Neural crest cell (in vitro differentiated cells): Measurements from ENCODE around the gene LMAN2L. TPM values are rescaled to one million over a fixed set of nuclear protein-coding genes. Genes with fewer than 3 reads are reported as not detected.

ENCODE experiments used
- DNase-seq: peaks from one replicate; pipeline ENCODE4 v3.0.0; 2021; ENCODE audit warnings: low read depth, mixed read lengths, low spot score
- H3K27ac Mint-ChIP-seq: one replicate; pipeline ENCODE4 v1.8.0; 2021; ENCODE audit warnings: mild to moderate bottlenecking, mixed read lengths; ENCODE audit not compliant: unreplicated experiment
- H3K27me3 Mint-ChIP-seq: 2 replicates; pipeline ENCODE4 v1.8.0; 2021; ENCODE audit warnings: low read depth, mild to moderate bottlenecking, mixed read lengths
- H3K36me3 Mint-ChIP-seq: 2 replicates; pipeline ENCODE4 v1.8.0; 2021; ENCODE audit warnings: low read depth, mild to moderate bottlenecking, mixed read lengths
- H3K4me1 Mint-ChIP-seq: 2 replicates; pipeline ENCODE4 v1.8.0; 2021; ENCODE audit warnings: mixed read lengths
- H3K4me3 Mint-ChIP-seq: one replicate; pipeline ENCODE4 v1.8.0; 2021; ENCODE audit warnings: mild to moderate bottlenecking, mixed read lengths
- H3K9me3 Mint-ChIP-seq: 2 replicates; pipeline ENCODE4 v1.8.0; 2021; ENCODE audit warnings: mixed read lengths
- total RNA-seq: library from RNA; stranded (reverse); gene quantifications from 2 replicates; pipeline ENCODE4 v1.2.1, GENCODE V29; 2021
- TF ChIP-seq, protein P1 (sequence below): fragments of 200-600 bp; sonication (generic); conservative IDR thresholded peaks from 2 replicates; pipeline ENCODE4 v1.5.0; 2021; ENCODE audit warnings: antibody characterized with exemption, mild to moderate bottlenecking

The LMAN2L gene
- total RNA-seq, 1 donor from 2014 or later: 25.8 TPM

DNA sequence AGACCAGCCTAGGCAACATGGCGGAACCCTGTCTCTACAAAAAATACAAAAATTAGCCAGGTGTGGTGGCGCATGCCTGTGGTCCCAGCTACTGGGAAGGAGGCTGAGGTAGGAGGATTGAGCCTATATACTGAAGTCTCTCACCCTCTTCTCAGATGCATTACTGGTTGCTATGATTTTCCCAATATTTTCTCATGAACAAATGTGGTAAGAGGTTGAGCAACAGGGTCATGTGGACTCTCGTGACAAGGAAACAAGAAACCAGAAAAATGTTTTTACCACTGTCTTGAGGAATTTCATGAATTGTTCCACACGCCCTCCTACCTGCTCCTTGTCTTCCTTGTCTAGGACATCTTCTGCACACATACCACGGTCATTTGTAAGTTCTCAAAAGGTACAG is 12.4 kb downstream of the LMAN2L start:
- Mint-ChIP-seq H3K4me3 (no peak overlapping the region), H3K36me3 (peaks cover 8% of the 10 kb centered on the region)

DNA sequence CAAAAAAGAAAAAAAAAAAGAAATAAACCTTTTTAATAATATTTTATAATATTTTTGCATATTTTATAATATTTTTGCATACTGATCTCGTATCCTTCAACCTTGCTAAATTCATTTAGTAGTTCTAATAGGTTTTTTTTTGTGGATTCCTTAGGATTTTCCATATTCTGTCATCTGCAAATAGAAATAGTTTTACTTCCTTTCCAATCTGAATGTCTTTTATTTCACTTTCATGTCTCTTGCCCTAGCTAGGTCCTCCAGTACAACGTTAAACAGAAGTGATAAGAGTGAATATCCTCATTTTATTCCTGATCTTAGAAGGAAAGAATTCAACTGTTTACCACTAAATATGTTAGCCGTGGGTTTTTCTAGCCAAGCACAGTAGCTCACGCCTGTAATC is 13.7 kb downstream of the LMAN2L start:
- Mint-ChIP-seq H3K4me3 (no peak overlapping the region), H3K9me3 (no peaks in the 10 kb centered on the region)
- TF ChIP-seq, protein P1, sequence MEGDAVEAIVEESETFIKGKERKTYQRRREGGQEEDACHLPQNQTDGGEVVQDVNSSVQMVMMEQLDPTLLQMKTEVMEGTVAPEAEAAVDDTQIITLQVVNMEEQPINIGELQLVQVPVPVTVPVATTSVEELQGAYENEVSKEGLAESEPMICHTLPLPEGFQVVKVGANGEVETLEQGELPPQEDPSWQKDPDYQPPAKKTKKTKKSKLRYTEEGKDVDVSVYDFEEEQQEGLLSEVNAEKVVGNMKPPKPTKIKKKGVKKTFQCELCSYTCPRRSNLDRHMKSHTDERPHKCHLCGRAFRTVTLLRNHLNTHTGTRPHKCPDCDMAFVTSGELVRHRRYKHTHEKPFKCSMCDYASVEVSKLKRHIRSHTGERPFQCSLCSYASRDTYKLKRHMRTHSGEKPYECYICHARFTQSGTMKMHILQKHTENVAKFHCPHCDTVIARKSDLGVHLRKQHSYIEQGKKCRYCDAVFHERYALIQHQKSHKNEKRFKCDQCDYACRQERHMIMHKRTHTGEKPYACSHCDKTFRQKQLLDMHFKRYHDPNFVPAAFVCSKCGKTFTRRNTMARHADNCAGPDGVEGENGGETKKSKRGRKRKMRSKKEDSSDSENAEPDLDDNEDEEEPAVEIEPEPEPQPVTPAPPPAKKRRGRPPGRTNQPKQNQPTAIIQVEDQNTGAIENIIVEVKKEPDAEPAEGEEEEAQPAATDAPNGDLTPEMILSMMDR: no peak

More for the DNA sequence above, 12.4 kb downstream of the LMAN2L start:
- Mint-ChIP-seq H3K27me3 (no peaks in the 10 kb centered on the region), H3K9me3 (no peaks in the 10 kb centered on the region), H3K4me1 (no peaks in the 10 kb centered on the region), H3K27ac (no peak overlapping the region)
- DNase-seq: no peak
- TF ChIP-seq, protein P1: no peak

DNA sequence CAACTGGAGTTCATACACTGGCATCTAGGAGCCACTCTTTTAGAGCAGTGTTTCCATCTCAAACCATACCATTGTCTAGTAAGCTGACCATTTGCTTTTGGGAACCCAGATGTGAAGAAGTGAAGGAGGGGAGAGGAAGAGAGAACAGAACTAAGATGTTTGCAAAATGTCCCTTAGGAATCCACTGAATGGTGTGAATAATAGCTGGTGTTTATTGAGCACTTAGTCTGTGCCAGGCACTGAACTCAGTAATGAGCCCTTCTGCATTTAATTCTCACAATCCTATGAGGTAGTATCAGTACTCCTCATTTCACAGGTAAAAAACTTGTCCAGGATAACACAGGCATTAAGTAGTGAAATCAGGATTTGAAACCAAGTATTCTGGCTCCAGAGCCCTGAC is 23.5 kb downstream of the LMAN2L start:
- peaks cover 5% of the 10 kb centered on the region for H3K4me1 Mint-ChIP-seq
- no peak overlapping the region for H3K4me3 Mint-ChIP-seq
- H3K36me3 Mint-ChIP-seq: peaks cover 4% of the 10 kb centered on the region
- TF ChIP-seq, protein P1: no peak
- no peaks in the 10 kb centered on the region for H3K27me3 Mint-ChIP-seq
- no peak for DNase-seq
- no peaks in the 10 kb centered on the region for H3K9me3 Mint-ChIP-seq
- H3K27ac Mint-ChIP-seq: no peak overlapping the region

More for the DNA sequence above, 13.7 kb downstream of the LMAN2L start:
- Mint-ChIP-seq H3K36me3 (peaks cover 8% of the 10 kb centered on the region), H3K4me1 (no peaks in the 10 kb centered on the region), H3K27me3 (no peaks in the 10 kb centered on the region), H3K27ac (no peak overlapping the region)
- DNase-seq: no peak

DNA sequence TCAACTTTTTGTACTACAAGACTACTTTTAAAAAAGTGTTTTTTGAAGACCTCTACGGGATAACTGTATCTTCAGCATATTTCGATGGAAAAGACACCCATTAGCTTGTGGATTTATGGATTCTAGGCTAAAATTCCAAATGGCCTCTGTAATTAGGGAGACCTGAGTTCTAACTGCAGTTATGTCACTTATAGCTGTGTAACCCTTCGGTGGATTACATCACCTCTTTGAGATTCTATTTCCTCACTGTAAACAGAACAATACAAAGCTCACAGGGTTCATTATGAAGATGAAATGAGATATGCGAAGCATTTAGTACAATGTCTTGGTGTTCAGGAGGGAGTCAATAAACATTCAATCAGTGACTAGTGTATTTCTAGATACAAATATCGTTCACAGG is 24.2 kb downstream of the LMAN2L start:
- Mint-ChIP-seq H3K9me3 (no peaks in the 10 kb centered on the region), H3K4me3 (no peak overlapping the region), H3K27me3 (no peaks in the 10 kb centered on the region), H3K4me1 (peaks cover 12% of the 10 kb centered on the region), H3K36me3 (peaks cover 11% of the 10 kb centered on the region), H3K27ac (no peak overlapping the region)
- TF ChIP-seq, protein P1: no peak
- no peak for DNase-seq

DNA sequence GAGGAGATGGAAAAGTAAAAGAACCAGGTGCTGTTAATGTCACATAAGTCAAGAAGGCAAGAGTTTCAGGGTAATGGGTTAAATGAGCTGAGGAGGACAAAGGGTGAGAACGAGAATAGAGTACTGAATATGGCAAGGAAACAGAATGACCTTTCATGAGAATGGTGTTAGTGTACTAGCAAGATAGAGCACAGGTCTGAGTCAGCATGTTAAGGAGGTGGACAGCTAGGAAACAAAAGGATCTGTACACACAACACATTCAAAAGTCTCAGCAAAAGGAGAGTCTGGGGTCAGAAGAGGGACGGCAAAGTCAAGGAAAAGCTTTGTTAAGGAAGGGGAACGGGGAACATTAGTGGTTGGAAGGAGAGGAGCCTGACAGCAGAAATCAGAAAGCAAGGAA is 28.9 kb downstream of the LMAN2L start:
- H3K27me3 Mint-ChIP-seq: no peaks in the 10 kb centered on the region
- H3K9me3 Mint-ChIP-seq: no peaks in the 10 kb centered on the region
- no peak overlapping the region for H3K4me3 Mint-ChIP-seq
- TF ChIP-seq, protein P1: no peak
- H3K4me1 Mint-ChIP-seq: peaks cover 13% of the 10 kb centered on the region
- H3K36me3 Mint-ChIP-seq: peaks cover 37% of the 10 kb centered on the region
- DNase-seq: no peak
- H3K27ac Mint-ChIP-seq: peak overlapping the region; percentile 1
